Measurements from ENCODE around the gene ZBTB20.

ZBTB20 gene

GRCh38 chr3:114632757-114633424 lies 514.2 kb downstream of the ZBTB20 start:
- DNase-seq (ENCODE audit: low read depth) = no peak
- no peak overlapping the region for H3K4me3 ChIP-seq (ENCODE audit: low read depth, low read length)

- DNase-seq (ENCODE audit: low read depth) = peak; percentile 75
- no peak overlapping the region for H3K4me3 ChIP-seq (ENCODE audit: low read depth, low read length)
These were observed 519.3 kb downstream of the ZBTB20 start for GRCh38 chr3:114627770-114628169.

- no peak overlapping the region for H3K4me3 ChIP-seq (ENCODE audit: low read depth, low read length)
- DNase-seq (ENCODE audit: low read depth) = no peak
These were observed 520.3 kb downstream of the ZBTB20 start for GRCh38 chr3:114626751-114627150.

DNA sequence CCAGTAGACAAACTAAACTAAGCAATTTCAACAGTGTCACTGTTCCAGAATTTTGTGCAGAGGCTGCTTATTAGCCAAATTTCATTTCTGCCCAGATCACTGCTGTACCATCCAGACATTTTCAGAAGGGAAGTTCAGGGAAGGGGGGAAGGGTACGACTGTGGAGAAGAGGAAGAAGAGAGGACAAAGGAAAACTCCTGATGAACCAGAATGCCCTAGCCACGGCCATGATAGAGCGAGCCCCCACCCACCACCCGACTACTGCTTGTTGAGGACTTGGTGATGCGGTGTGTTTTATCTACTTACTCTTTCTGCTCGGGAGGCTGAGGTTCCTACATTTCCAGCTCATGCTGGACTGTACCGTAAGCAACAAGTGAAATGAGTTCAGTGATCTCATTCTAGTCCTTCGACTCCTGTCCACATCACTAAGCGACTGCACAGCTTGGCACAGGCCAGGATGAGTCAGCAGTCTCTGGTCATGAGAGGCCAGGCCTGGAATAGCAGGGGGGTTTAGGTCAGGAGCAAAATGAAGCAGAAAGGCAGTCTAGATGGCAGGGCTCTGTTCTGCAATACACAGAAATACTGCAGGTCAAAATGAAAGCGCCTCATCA lies 522.4 kb downstream of the ZBTB20 start:
- DNase-seq (ENCODE audit: low read depth) = peak; percentile 97

GRCh38 chr3:114624047-114624445 lies 523.0 kb downstream of the ZBTB20 start:
- peak overlapping the region; percentile 46 for H3K4me3 ChIP-seq (ENCODE audit: low read depth, low read length)
- DNase-seq (ENCODE audit: low read depth) = no peak

More for the DNA sequence above, 522.4 kb downstream of the ZBTB20 start:
- H3K4me3 ChIP-seq (ENCODE audit: low read depth, low read length) = peak overlapping the region; percentile 46

GRCh38 chr3:114623420-114624046 lies 523.6 kb downstream of the ZBTB20 start:
- no peak overlapping the region for H3K4me3 ChIP-seq (ENCODE audit: low read depth, low read length)
- no peak for DNase-seq (ENCODE audit: low read depth)

DNA sequence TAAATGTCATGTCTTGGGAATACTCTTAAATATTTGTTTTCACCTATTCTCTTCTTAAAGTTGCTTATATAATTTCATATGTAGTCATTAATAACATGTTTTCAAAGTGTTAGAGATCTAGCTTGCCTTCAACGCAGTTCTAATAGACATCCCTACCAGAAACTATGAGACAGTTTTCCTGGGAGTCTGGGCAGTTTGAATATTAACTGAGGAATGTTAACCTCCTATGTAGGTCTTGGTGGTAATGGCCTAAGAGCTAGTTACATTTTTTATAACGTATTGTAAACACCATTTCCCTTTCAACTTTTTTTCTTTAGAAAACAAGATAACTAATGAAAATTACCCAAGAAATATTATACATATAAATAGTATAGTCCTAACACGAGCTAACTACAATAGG lies 525.1 kb downstream of the ZBTB20 start:
- H3K4me3 ChIP-seq (ENCODE audit: low read depth, low read length) = no peak overlapping the region
- no peak for DNase-seq (ENCODE audit: low read depth)

GRCh38 chr3:114619771-114620170 lies 527.3 kb downstream of the ZBTB20 start:
- DNase-seq (ENCODE audit: low read depth) = no peak
- no peak overlapping the region for H3K4me3 ChIP-seq (ENCODE audit: low read depth, low read length)

GRCh38 chr3:114615523-114616085 lies 531.5 kb downstream of the ZBTB20 start:
- H3K4me3 ChIP-seq (ENCODE audit: low read depth, low read length) = no peak overlapping the region
- DNase-seq (ENCODE audit: low read depth) = no peak

DNA sequence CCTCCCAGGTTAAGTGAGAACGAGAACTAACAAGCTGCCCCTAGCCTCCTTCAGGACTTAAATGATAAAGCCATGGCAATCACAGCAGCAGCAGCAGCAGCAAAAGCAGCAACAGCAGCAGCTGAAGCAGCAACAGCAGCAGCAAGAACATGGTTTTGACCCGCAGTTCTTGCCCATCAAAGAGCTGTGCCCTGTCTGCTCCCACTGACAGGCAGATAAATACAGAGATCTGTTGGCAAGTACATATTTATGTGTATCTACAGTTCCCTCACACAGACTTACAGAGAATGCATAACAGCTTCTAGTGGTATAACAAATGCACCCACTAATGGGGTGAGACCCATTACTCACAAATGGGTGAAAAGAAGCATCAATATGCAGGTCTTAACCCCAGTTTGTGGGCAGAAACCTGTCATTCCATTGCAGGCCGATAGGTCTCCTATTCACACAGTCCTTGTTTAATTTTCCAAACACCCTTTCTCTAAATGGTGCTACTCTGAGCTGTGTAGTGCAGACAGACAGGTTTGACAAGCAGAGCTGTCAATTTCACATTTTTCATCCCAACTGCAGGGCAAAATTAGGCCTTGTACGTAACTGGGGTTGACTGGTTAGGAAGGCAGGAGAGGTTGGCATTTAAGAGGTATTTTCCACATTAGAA lies 537.0 kb downstream of the ZBTB20 start:
- no peak overlapping the region for H3K4me3 ChIP-seq (ENCODE audit: low read depth, low read length)
- no peak for DNase-seq (ENCODE audit: low read depth)

DNA sequence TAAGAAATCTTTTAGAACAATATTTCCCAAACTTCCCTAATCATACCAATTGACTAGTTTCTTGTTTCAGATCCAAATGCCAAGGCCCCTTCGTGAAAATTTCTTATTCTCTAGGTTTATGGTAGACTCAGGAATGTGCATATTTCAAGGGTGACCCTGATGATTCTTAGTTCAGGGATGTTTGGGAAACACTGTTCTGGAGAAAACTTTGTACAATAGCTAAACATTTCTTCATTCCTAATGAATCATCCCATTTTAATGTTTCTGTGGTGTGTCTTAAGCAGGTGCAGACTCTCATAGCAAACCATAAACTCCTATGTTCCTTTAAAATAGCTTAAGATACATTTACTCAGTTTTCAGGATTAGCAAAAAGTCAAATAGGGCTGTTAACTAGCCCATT lies 538.8 kb downstream of the ZBTB20 start:
- H3K4me3 ChIP-seq (ENCODE audit: low read depth, low read length) = no peak overlapping the region
- DNase-seq (ENCODE audit: low read depth) = peak; percentile 73

DNA sequence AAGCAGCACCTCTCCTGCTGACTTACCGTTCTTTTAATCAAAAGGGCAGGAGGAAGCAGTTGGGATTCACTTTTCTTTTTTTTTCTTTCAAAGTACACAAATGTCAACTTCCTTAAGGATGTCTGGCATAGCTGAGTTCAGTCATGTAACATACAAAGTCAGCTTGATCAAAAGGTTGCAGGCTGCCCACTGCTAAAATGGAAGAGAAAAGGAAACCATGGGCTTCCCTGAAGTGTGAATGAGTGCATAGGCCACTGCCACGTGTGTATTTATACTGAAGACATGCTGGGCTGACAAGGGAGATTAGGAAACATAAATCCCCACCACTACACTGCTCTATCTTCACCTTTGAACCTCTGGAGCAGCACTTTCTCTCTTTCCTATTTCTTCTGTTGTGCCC lies 540.8 kb downstream of the ZBTB20 start:
- H3K4me3 ChIP-seq (ENCODE audit: low read depth, low read length) = no peak overlapping the region
- DNase-seq (ENCODE audit: low read depth) = no peak

GRCh38 chr3:114600571-114600970 lies 546.5 kb downstream of the ZBTB20 start:
- no peak overlapping the region for H3K4me3 ChIP-seq (ENCODE audit: low read depth, low read length)
- DNase-seq (ENCODE audit: low read depth) = no peak

- no peak overlapping the region for H3K4me3 ChIP-seq (ENCODE audit: low read depth, low read length)
- DNase-seq (ENCODE audit: low read depth) = no peak
These were observed 549.2 kb downstream of the ZBTB20 start for GRCh38 chr3:114597871-114598270.

DNA sequence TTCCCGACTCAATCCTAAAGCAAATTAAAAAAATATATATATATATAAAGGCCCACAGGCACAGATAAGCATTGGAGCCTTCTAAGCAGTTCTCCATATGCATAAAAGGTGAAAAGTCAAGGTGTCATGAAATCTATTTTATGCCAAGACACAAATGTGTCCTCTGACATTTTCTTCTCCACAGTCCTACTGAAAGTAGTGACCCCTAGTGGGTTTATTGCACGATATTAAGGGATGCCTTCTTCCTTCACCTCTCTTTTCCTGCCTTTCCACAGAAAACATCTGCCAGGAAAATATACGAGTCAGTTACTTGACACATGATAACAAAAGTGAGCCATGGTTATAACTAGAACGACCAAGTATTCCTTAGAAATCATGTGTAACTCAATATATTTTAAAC lies 550.1 kb downstream of the ZBTB20 start:
- no peak overlapping the region for H3K4me3 ChIP-seq (ENCODE audit: low read depth, low read length)
- DNase-seq (ENCODE audit: low read depth) = no peak

GRCh38 chr3:114596147-114596546 lies 550.9 kb downstream of the ZBTB20 start:
- DNase-seq (ENCODE audit: low read depth) = no peak
- no peak overlapping the region for H3K4me3 ChIP-seq (ENCODE audit: low read depth, low read length)

- DNase-seq (ENCODE audit: low read depth) = no peak
- no peak overlapping the region for H3K4me3 ChIP-seq (ENCODE audit: low read depth, low read length)
These were observed 551.5 kb downstream of the ZBTB20 start for GRCh38 chr3:114595522-114596028.

DNA sequence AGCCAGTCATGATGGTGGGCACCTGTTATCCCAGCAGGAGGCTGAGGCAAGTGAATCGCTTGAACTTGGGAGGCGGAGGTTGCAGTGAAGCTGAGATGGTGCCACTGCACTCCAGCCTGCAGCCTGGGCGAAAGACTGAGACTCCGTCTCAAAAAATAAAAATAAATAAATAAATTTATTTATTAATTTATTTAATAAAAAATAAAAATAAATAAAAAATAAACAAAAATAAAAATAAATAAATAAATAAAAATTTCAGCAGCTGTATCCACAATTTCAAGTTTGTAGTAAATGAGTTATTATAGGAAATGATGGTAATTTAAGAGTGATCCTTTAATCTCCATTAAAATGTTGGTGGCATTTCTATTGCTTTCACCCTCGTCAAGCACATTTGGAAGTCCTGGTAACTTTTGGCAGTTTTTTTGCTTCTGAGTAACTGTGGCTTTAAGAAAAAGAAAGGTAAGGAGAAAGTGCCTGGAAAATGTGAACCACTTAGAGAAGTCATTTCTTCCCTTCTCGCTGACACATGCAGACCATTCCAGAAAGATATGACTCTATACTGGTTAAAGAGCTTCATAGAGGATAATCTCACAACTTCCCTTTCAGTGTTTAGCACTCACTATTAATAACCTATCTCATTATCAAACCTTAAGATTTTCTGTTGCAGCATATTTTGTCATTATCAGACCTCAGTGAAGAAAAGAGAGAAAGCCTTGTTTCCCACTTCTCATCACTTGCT lies 556.6 kb downstream of the ZBTB20 start:
- no peak for DNase-seq (ENCODE audit: low read depth)
- H3K4me3 ChIP-seq (ENCODE audit: low read depth, low read length) = no peak overlapping the region

GRCh38 chr3:114587986-114588385 lies 559.1 kb downstream of the ZBTB20 start:
- H3K4me3 ChIP-seq (ENCODE audit: low read depth, low read length) = no peak overlapping the region
- no peak for DNase-seq (ENCODE audit: low read depth)
